Measurements from ENCODE around the gene CDA.

CDA gene

GRCh38 chr1:20594746-20595145, 5.8 kb downstream of the CDA start:
- ChIA-PET CTCF (interaction anchor here (0.6 to 2.7 kb wide), 3 partner anchors 20 to 85 kb away, joined by 4 to 13 read pairs (median 4); partner anchors contain the start of gene PINK1), POLR2A (no interaction called here)
- Histone ChIP-seq H3K36me3 (ENCODE audit: control insufficient read depth in 2 of 2, insufficient read depth in 1 of 2, low read length in 2 of 2) (no peaks in the 10 kb centered on the region), H3K27ac (ENCODE audit: extremely low read depth, low read depth, low read length) (no peak overlapping the region), H3K4me3 (ENCODE audit: low read depth, low read length) (no peak overlapping the region), H3K4me1 (ENCODE audit: control insufficient read depth, insufficient read depth, low read length) (0 out of 2 replicates have a peak, but pooled peaks cover 1% of the 10 kb centered on the region), H3K9me3 (ENCODE audit: control insufficient read depth, insufficient read depth, low read depth, low read length) (no peaks in the 10 kb centered on the region)
- no peak for TF ChIP-seq ZNF24 (tag by site-specific recombination; IDR thresholded peaks at IDR 0.05)
- TF ChIP-seq ZNF133 (tag by site-specific recombination; IDR thresholded peaks at IDR 0.05) = no peak
- TF ChIP-seq, protein P1, sequence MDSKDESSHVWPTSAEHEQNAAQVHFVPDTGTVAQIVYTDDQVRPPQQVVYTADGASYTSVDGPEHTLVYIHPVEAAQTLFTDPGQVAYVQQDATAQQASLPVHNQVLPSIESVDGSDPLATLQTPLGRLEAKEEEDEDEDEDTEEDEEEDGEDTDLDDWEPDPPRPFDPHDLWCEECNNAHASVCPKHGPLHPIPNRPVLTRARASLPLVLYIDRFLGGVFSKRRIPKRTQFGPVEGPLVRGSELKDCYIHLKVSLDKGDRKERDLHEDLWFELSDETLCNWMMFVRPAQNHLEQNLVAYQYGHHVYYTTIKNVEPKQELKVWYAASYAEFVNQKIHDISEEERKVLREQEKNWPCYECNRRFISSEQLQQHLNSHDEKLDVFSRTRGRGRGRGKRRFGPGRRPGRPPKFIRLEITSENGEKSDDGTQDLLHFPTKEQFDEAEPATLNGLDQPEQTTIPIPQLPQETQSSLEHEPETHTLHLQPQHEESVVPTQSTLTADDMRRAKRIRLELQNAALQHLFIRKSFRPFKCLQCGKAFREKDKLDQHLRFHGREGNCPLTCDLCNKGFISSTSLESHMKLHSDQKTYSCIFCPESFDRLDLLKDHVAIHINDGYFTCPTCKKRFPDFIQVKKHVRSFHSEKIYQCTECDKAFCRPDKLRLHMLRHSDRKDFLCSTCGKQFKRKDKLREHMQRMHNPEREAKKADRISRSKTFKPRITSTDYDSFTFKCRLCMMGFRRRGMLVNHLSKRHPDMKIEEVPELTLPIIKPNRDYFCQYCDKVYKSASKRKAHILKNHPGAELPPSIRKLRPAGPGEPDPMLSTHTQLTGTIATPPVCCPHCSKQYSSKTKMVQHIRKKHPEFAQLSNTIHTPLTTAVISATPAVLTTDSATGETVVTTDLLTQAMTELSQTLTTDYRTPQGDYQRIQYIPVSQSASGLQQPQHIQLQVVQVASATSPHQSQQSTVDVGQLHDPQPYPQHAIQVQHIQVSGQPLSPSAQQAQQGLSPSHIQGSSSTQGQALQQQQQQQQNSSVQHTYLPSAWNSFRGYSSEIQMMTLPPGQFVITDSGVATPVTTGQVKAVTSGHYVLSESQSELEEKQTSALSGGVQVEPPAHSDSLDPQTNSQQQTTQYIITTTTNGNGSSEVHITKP (tag by site-specific recombination; IDR thresholded peaks at IDR 0.05) = no peak
- TF ChIP-seq TSHZ1 (tag by site-specific recombination; IDR thresholded peaks at IDR 0.05; ENCODE audit: borderline replicate concordance) = no peak
- TF ChIP-seq REST (tag by site-specific recombination; IDR thresholded peaks at IDR 0.05) = no peak
- TF ChIP-seq ZNF146 (tag by site-specific recombination; IDR thresholded peaks at IDR 0.05) = no peak

- Histone ChIP-seq H3K9me3 (ENCODE audit: control insufficient read depth, insufficient read depth, low read depth, low read length) (no peaks in the 10 kb centered on the region), H3K27ac (ENCODE audit: extremely low read depth, low read depth, low read length) (no peak overlapping the region), H3K36me3 (ENCODE audit: control insufficient read depth in 2 of 2, insufficient read depth in 1 of 2, low read length in 2 of 2) (no peaks in the 10 kb centered on the region), H3K4me1 (ENCODE audit: control insufficient read depth, insufficient read depth, low read length) (no peaks in the 10 kb centered on the region), H3K4me3 (ENCODE audit: low read depth, low read length) (no peak overlapping the region)
- TF ChIP-seq ZNF423 (tag by site-specific recombination; IDR thresholded peaks at IDR 0.05) (no peak), SCRT1 (tag by site-specific recombination; IDR thresholded peaks at IDR 0.05; ENCODE audit: borderline replicate concordance) (no peak), ZNF621 (tag by site-specific recombination; IDR thresholded peaks at IDR 0.05) (no peak), PBX3 (CRISPR knock-in tag; IDR thresholded peaks at IDR 0.05) (no peak), ZNF791 (tag by site-specific recombination; IDR thresholded peaks at IDR 0.05) (no peak), PRDM1 (tag by site-specific recombination; IDR thresholded peaks at IDR 0.05) (no peak), ZNF404 (tag by site-specific recombination; IDR thresholded peaks at IDR 0.05) (no peak), ZNF837 (tag by site-specific recombination; IDR thresholded peaks at IDR 0.05) (no peak)
- TF ChIP-seq, protein P2, sequence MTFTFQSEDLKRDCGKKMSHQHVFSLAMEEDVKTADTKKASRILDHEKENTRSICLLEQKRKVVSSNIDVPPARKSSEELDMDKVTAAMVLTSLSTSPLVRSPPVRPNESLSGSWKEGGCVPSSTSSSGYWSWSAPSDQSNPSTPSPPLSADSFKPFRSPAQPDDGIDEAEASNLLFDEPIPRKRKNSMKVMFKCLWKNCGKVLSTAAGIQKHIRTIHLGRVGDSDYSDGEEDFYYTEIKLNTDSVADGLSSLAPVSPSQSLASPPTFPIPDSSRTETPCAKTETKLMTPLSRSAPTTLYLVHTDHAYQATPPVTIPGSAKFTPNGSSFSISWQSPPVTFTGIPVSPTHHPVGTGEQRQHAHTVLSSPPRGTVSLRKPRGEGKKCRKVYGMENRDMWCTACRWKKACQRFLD (tag by site-specific recombination; IDR thresholded peaks at IDR 0.05) = no peak
- CTCF ChIA-PET = interaction anchor here (1.1 to 2.7 kb wide), 2 partner anchors 21 to 43 kb away, joined by 3 to 13 read pairs; no protein-coding TSS in a partner anchor
- POLR2A ChIA-PET = no interaction called here
Measured at GRCh38 chr1:20596106-20596505, 7.2 kb downstream of the CDA start.

Measured in HEK293 (cell line).